Mesenchymal stem cell (in vitro differentiated cells and primary cell): Measurements from ENCODE around the gene NOTCH2.
"Not testable (repeated sequence)": the region's sequence is repeated elsewhere in the genome, so short reads cannot be mapped to it uniquely, and the experiment has no call there.

Experiments
- DNase-seq: peaks from one replicate; pipeline ENCODE4 v3.0.0-alpha.2; 2013
- H2AFZ ChIP-seq: one replicate; pipeline ENCODE4 v1.6.1; 2013; ENCODE audit warnings: low read depth, mild to moderate bottlenecking, control low read depth, inconsistent platforms, low read length, moderate library complexity
- H2AK5ac ChIP-seq: 2 replicates; pipeline ENCODE4 v1.6.1; 2013; ENCODE audit warnings: low read length, moderate library complexity, mild to moderate bottlenecking, inconsistent platforms; ENCODE audit not compliant: severe bottlenecking
- H2BK120ac ChIP-seq: one replicate; pipeline ENCODE4 v1.6.1; 2013; ENCODE audit warnings: low read depth, mild to moderate bottlenecking, inconsistent platforms, low read length, moderate library complexity
- H2BK12ac ChIP-seq, 2 experiments: one replicate each; pipeline ENCODE4 v1.6.1; 2013; ENCODE audit warnings: inconsistent platforms in 2 of 2, low read length in 2 of 2, mild to moderate bottlenecking in 2 of 2, moderate library complexity in 2 of 2, control low read depth in 1 of 2
- H2BK15ac ChIP-seq: one replicate; pipeline ENCODE4 v1.6.1; 2013; ENCODE audit warnings: mild to moderate bottlenecking, low read depth, inconsistent platforms; ENCODE audit not compliant: poor library complexity, severe bottlenecking
- H2BK5ac ChIP-seq: 2 replicates; pipeline ENCODE4 v1.6.1; 2013; ENCODE audit warnings: low read depth, mild to moderate bottlenecking, low read length, control low read depth, inconsistent platforms; ENCODE audit not compliant: poor library complexity, severe bottlenecking
- H3K14ac ChIP-seq, 2 experiments: one replicate each; pipeline ENCODE4 v1.6.1; 2013; ENCODE audit warnings: inconsistent platforms in 2 of 2, low read length in 2 of 2, control low read depth in 1 of 2, mild to moderate bottlenecking in 1 of 2, moderate library complexity in 1 of 2
- H3K18ac ChIP-seq, 2 experiments: one replicate each; pipeline ENCODE4 v1.6.1; 2013; ENCODE audit warnings: inconsistent platforms in 2 of 2, low read length in 2 of 2, control low read depth in 1 of 2, low read depth in 1 of 2, mild to moderate bottlenecking in 1 of 2
- H3K23ac ChIP-seq, 2 experiments: one replicate each; pipeline ENCODE4 v1.6.1; 2013; ENCODE audit warnings: inconsistent platforms in 2 of 2, low read length in 2 of 2, mild to moderate bottlenecking in 2 of 2, moderate library complexity in 2 of 2, control low read depth in 1 of 2
- H3K27ac ChIP-seq: 2 replicates; pipeline ENCODE4 v1.5.1; 2013; ENCODE audit warnings: mild to moderate bottlenecking, moderate library complexity, low read length, control low read depth, inconsistent platforms; ENCODE audit not compliant: poor library complexity, severe bottlenecking
- H3K27me3 ChIP-seq, 2 experiments: 2 replicates each; pipeline versions ENCODE4 v1.6.1 to v1.7.0; 2013; ENCODE audit warnings: low read length in 2 of 2, mild to moderate bottlenecking in 2 of 2, moderate library complexity in 2 of 2, control low read depth in 1 of 2, inconsistent platforms in 1 of 2; ENCODE audit not compliant: control insufficient read depth in 1 of 2, insufficient read depth in 1 of 2
- H3K36me3 ChIP-seq, 2 experiments: 2 replicates each; pipeline versions ENCODE4 v1.6.1 to v1.7.0; 2013; ENCODE audit warnings: low read length in 2 of 2, control low read depth in 1 of 2, inconsistent platforms in 1 of 2, low read depth in 1 of 2, mild to moderate bottlenecking in 1 of 2; ENCODE audit not compliant: insufficient read depth in 2 of 2, control insufficient read depth in 1 of 2
- H3K4ac ChIP-seq, 2 experiments: one replicate each; pipeline ENCODE4 v1.6.1; 2013; ENCODE audit warnings: inconsistent platforms in 2 of 2, low read length in 2 of 2, mild to moderate bottlenecking in 2 of 2, moderate library complexity in 2 of 2, control low read depth in 1 of 2, low read depth in 1 of 2
- H3K4me1 ChIP-seq: 2 replicates; pipeline ENCODE4 v1.6.1; 2013; ENCODE audit warnings: low read depth, low read length, control low read depth; ENCODE audit not compliant: control insufficient read depth, insufficient read depth
- H3K4me2 ChIP-seq: 2 replicates; pipeline ENCODE4 v1.6.1; 2013; ENCODE audit warnings: low read length, mild to moderate bottlenecking, inconsistent platforms; ENCODE audit not compliant: poor library complexity, severe bottlenecking
- H3K4me3 ChIP-seq, 2 experiments: 2 replicates each; pipeline versions ENCODE4 v1.5.1 to v1.7.0; 2013; ENCODE audit warnings: low read length in 2 of 2, mild to moderate bottlenecking in 2 of 2, control low read depth in 1 of 2, low read depth in 1 of 2; ENCODE audit not compliant: insufficient read depth in 1 of 2
- H3K79me1 ChIP-seq: replicated peaks from 2 replicates; pipeline ENCODE4 v1.6.1; 2013; ENCODE audit warnings: mild to moderate bottlenecking, control low read depth, low read length, inconsistent platforms; ENCODE audit not compliant: poor library complexity, severe bottlenecking
- H3K9ac ChIP-seq: 2 replicates; pipeline ENCODE4 v1.7.0; 2013; ENCODE audit warnings: mild to moderate bottlenecking, low read length, moderate library complexity
- H3K9me3 ChIP-seq: 2 replicates; pipeline ENCODE4 v1.7.0; 2013; ENCODE audit warnings: mild to moderate bottlenecking, low read length; ENCODE audit not compliant: control insufficient read depth
- H4K8ac ChIP-seq: one replicate; pipeline ENCODE4 v1.6.1; 2013; ENCODE audit warnings: inconsistent platforms, mild to moderate bottlenecking, low read length, moderate library complexity
- H4K91ac ChIP-seq: one replicate; pipeline ENCODE4 v1.6.1; 2013; ENCODE audit warnings: mild to moderate bottlenecking, low read length, inconsistent platforms
- WGBS: methylation state at CpG from one replicate; pipeline ENCODE4 v1.1.7; 2013; ENCODE audit warnings: mixed read lengths; 5-methylcytosine and 5-hydroxymethylcytosine counted together

NOTCH2 gene

GRCh38 chr1:120109180-120109579 is 39.7 kb upstream of the NOTCH2 start:
- H3K14ac ChIP-seq, H3K18ac ChIP-seq, H3K9me3 ChIP-seq, H3K36me3 ChIP-seq, H3K4ac ChIP-seq, H3K4me3 ChIP-seq, H3K79me1 ChIP-seq, H2BK5ac ChIP-seq, H2AK5ac ChIP-seq, H3K4me1 ChIP-seq, H3K27me3 ChIP-seq, H4K8ac ChIP-seq, H3K27ac ChIP-seq, DNase-seq, H3K23ac ChIP-seq, H2BK15ac ChIP-seq, H2BK12ac ChIP-seq, H3K9ac ChIP-seq, H2BK120ac ChIP-seq, H2AFZ ChIP-seq, H4K91ac ChIP-seq, H3K4me2 ChIP-seq: not testable (repeated sequence)
- 100% methylated on average over 3 of the region's 10 CpGs for WGBS

DNA sequence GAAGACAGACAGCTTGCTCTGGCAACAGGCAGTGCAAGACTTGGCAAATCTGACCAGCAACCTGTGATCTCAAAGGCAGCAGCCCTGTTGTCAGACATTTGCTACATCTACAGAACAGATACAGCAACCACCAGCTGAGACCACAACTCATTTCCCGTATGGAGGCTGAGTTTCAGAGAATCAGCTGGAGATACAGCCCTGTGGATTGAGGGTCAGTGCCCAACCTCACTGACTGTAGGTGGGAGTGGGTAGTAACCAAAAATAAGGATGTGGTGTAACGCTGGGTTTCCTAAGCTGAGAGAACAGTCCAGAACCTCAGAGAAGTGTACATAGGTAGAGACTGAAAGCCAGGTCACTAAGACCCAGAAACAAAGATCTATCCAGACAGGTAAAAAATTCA is 35.8 kb upstream of the NOTCH2 start:
- not testable (repeated sequence) for H3K4ac ChIP-seq, H3K4me2 ChIP-seq, H4K8ac ChIP-seq, H3K4me1 ChIP-seq, H3K14ac ChIP-seq, H4K91ac ChIP-seq, DNase-seq, H3K27me3 ChIP-seq, H2AK5ac ChIP-seq, H3K27ac ChIP-seq, H2BK12ac ChIP-seq, H2AFZ ChIP-seq, H3K4me3 ChIP-seq, H3K23ac ChIP-seq, H3K36me3 ChIP-seq, H3K18ac ChIP-seq, H2BK5ac ChIP-seq, H3K79me1 ChIP-seq, H2BK15ac ChIP-seq, H2BK120ac ChIP-seq, H3K9ac ChIP-seq, H3K9me3 ChIP-seq
- 88% methylated on average over 1 of the region's 2 CpGs for WGBS

- H2BK15ac ChIP-seq, H3K36me3 ChIP-seq, H3K27me3 ChIP-seq, H2BK5ac ChIP-seq, H2BK120ac ChIP-seq, H3K4me3 ChIP-seq, H3K14ac ChIP-seq, H4K91ac ChIP-seq, H2AK5ac ChIP-seq, H3K79me1 ChIP-seq, H3K18ac ChIP-seq, H3K27ac ChIP-seq, DNase-seq, H3K4me2 ChIP-seq, H2AFZ ChIP-seq, H3K4me1 ChIP-seq, H2BK12ac ChIP-seq, H3K9me3 ChIP-seq, H3K4ac ChIP-seq, H4K8ac ChIP-seq, H3K23ac ChIP-seq, H3K9ac ChIP-seq: not testable (repeated sequence)
- no CpG with 5 or more reads among the region's 3 CpGs for WGBS
These were observed 34.3 kb upstream of the NOTCH2 start for GRCh38 chr1:120103768-120104167.

DNA sequence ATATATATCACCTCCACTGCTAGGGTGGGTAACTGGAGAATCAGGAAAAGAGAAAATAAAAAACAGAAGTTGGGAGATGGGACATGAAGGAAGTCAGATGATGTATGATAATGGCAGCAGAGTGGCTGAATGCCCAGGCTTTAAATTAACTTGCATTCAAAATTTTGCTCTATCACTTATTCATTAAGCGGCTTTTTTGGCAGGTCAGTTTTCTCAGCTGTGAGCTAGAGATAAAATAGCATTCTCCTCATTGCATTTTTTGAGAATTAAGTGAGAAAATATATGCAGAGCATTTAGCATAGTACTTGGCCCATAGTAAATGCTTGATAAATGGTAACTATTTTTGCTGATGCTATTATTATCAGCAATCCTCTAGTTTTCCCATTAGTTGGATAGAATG is 32.1 kb upstream of the NOTCH2 start:
- not testable (repeated sequence) for H3K23ac ChIP-seq, H3K4me1 ChIP-seq, H4K91ac ChIP-seq, H3K4me3 ChIP-seq, H2BK5ac ChIP-seq, H2AFZ ChIP-seq, H3K27ac ChIP-seq, H2BK12ac ChIP-seq, H3K4ac ChIP-seq, H4K8ac ChIP-seq, H3K9ac ChIP-seq, H3K79me1 ChIP-seq, H3K27me3 ChIP-seq, H3K36me3 ChIP-seq, H3K4me2 ChIP-seq, H2BK120ac ChIP-seq, DNase-seq, H3K14ac ChIP-seq, H2AK5ac ChIP-seq, H2BK15ac ChIP-seq, H3K9me3 ChIP-seq, H3K18ac ChIP-seq
- no CpG with 5 or more reads among the region's 1 CpG for WGBS
